H9 (cell line): ENCODE data around the gene SREBF2. TPM values are rescaled to one million over a fixed set of nuclear protein-coding genes. Genes with fewer than 3 reads are reported as not detected.

Experiments used
- DNase-seq: peaks from one replicate; pipeline ENCODE4 v3.0.0-alpha.2; 2017
- H2AFZ ChIP-seq: one replicate; pipeline ENCODE4 v1.6.1; 2013; ENCODE audit warnings: mild to moderate bottlenecking, low read length, control low read depth, moderate library complexity
- H2AK5ac ChIP-seq: 2 replicates; pipeline ENCODE4 v1.6.1; 2013; ENCODE audit warnings: low read length, control low read depth, mixed read lengths; ENCODE audit not compliant: insufficient read length
- H2BK120ac ChIP-seq: one replicate; pipeline ENCODE4 v1.6.1; 2013; ENCODE audit warnings: low read depth, mild to moderate bottlenecking, low read length, control low read depth, inconsistent platforms; ENCODE audit not compliant: poor library complexity, severe bottlenecking
- H2BK12ac ChIP-seq: 2 replicates; pipeline ENCODE4 v1.6.1; 2013; ENCODE audit warnings: low read length, control low read depth, mixed read lengths, low read depth; ENCODE audit not compliant: insufficient read length
- H2BK15ac ChIP-seq: 2 replicates; pipeline ENCODE4 v1.6.1; 2013; ENCODE audit warnings: low read depth, low read length, control low read depth
- H2BK20ac ChIP-seq: one replicate; pipeline ENCODE4 v1.6.1; 2013; ENCODE audit warnings: low read depth, mild to moderate bottlenecking, low read length, control low read depth, inconsistent platforms; ENCODE audit not compliant: poor library complexity, severe bottlenecking
- H2BK5ac ChIP-seq: 2 replicates; pipeline ENCODE4 v1.6.1; 2013; ENCODE audit warnings: low read length, control low read depth, mixed read lengths; ENCODE audit not compliant: insufficient read length
- H3K14ac ChIP-seq: 2 replicates; pipeline ENCODE4 v1.6.1; 2013; ENCODE audit warnings: low read length, control low read depth; ENCODE audit not compliant: insufficient read depth
- H3K18ac ChIP-seq: 2 replicates; pipeline ENCODE4 v1.6.1; 2013; ENCODE audit warnings: low read depth, mild to moderate bottlenecking, mixed read lengths, low read length, control low read depth; ENCODE audit not compliant: insufficient read length
- H3K23ac ChIP-seq: 2 replicates; pipeline ENCODE4 v1.6.1; 2013; ENCODE audit warnings: low read length, control low read depth, mixed read lengths, low read depth; ENCODE audit not compliant: insufficient read length
- H3K23me2 ChIP-seq: 2 replicates; pipeline ENCODE4 v1.6.1; 2013; ENCODE audit warnings: low read depth, mild to moderate bottlenecking, mixed read lengths, low read length, control low read depth; ENCODE audit not compliant: insufficient read length, poor library complexity, severe bottlenecking
- H3K27ac ChIP-seq: 2 replicates; pipeline ENCODE4 v1.5.1; 2013; ENCODE audit warnings: low read length, control low read depth, mixed read lengths, low read depth; ENCODE audit not compliant: insufficient read length
- H3K27me3 ChIP-seq: 2 replicates; pipeline ENCODE4 v1.6.1; 2013; ENCODE audit warnings: low read length, control low read depth, inconsistent platforms; ENCODE audit not compliant: insufficient read depth
- H3K4ac ChIP-seq: 2 replicates; pipeline ENCODE4 v1.6.1; 2013; ENCODE audit warnings: low read depth, mild to moderate bottlenecking, control low read depth, inconsistent platforms, low read length, moderate library complexity
- H3K4me1 ChIP-seq: 2 replicates; pipeline ENCODE4 v1.6.1; 2013; ENCODE audit warnings: low read length, control low read depth, inconsistent platforms; ENCODE audit not compliant: insufficient read depth
- H3K4me2 ChIP-seq: 2 replicates; pipeline ENCODE4 v1.6.1; 2013; ENCODE audit warnings: low read length, control low read depth, mixed read lengths; ENCODE audit not compliant: insufficient read length, insufficient read depth
- H3K56ac ChIP-seq: 2 replicates; pipeline ENCODE4 v1.6.1; 2013; ENCODE audit warnings: low read depth, mild to moderate bottlenecking, mixed read lengths, low read length, control low read depth; ENCODE audit not compliant: insufficient read length
- H3K79me1 ChIP-seq: 2 replicates; pipeline ENCODE4 v1.6.1; 2013; ENCODE audit warnings: low read depth, mild to moderate bottlenecking, moderate library complexity, low read length, control low read depth, inconsistent platforms; ENCODE audit not compliant: insufficient read depth, poor library complexity, severe bottlenecking
- H3K79me2 ChIP-seq: 2 replicates; pipeline ENCODE4 v1.6.1; 2013; ENCODE audit warnings: low read length, control low read depth, inconsistent platforms; ENCODE audit not compliant: insufficient read depth
- H3K9ac ChIP-seq: 2 replicates; pipeline ENCODE4 v1.6.1; 2013; ENCODE audit warnings: low read length, control low read depth, mixed read lengths; ENCODE audit not compliant: insufficient read length; ENCODE audit errors: extremely low read depth
- H3K9me3 ChIP-seq: one replicate; pipeline ENCODE4 v1.6.1; 2013; ENCODE audit warnings: low read depth, low read length, inconsistent platforms; ENCODE audit not compliant: control insufficient read depth
- H3T11ph ChIP-seq: one replicate; pipeline ENCODE4 v1.6.1; 2013; ENCODE audit warnings: mild to moderate bottlenecking, low read length, control low read depth, inconsistent platforms
- H4K20me1 ChIP-seq: one replicate; pipeline ENCODE4 v1.6.1; 2013; ENCODE audit not compliant: control insufficient read depth, insufficient read length, insufficient read depth
- H4K5ac ChIP-seq: 2 replicates; pipeline ENCODE4 v1.6.1; 2013; ENCODE audit warnings: low read depth, mild to moderate bottlenecking, mixed read lengths, low read length, control low read depth; ENCODE audit not compliant: insufficient read length
- H4K8ac ChIP-seq: replicated peaks from 2 replicates; pipeline ENCODE4 v1.6.1; 2013; ENCODE audit warnings: low read length, control low read depth, mixed read lengths, low read depth; ENCODE audit not compliant: insufficient read length
- H4K91ac ChIP-seq: 2 replicates; pipeline ENCODE4 v1.6.1; 2013; ENCODE audit warnings: low read depth, mild to moderate bottlenecking, moderate library complexity, mixed read lengths, low read length, control low read depth; ENCODE audit not compliant: insufficient read length
- H3K27ac Mint-ChIP-seq, 3 experiments: 2 replicates in 2 of 3; 3 replicates in 1 of 3; pipeline ENCODE4 v1.8.0; 2020 to 2021; ENCODE audit warnings: mixed read lengths in 3 of 3, mild to moderate bottlenecking in 1 of 3, moderate library complexity in 1 of 3
- H3K27me3 Mint-ChIP-seq: 2 replicates; pipeline ENCODE4 v1.8.0; 2021; ENCODE audit warnings: low read depth, mild to moderate bottlenecking, moderate library complexity, mixed read lengths
- H3K36me3 Mint-ChIP-seq, 3 experiments: 2 replicates in 2 of 3; 3 replicates in 1 of 3; pipeline ENCODE4 v1.8.0; 2020 to 2021; ENCODE audit warnings: low read depth in 3 of 3, mixed read lengths in 3 of 3; ENCODE audit not compliant: insufficient read depth in 1 of 3
- H3K4me1 Mint-ChIP-seq, 2 experiments: 2 replicates each; pipeline ENCODE4 v1.8.0; 2020; ENCODE audit warnings: mixed read lengths in 2 of 2
- H3K4me3 Mint-ChIP-seq, 2 experiments: 2 replicates in 1 of 2; 3 replicates in 1 of 2; pipeline ENCODE4 v1.8.0; 2020 to 2021; ENCODE audit warnings: mild to moderate bottlenecking in 2 of 2, mixed read lengths in 2 of 2, moderate library complexity in 1 of 2
- H3K9me3 Mint-ChIP-seq, 2 experiments: 2 replicates in 1 of 2; 3 replicates in 1 of 2; pipeline ENCODE4 v1.8.0; 2020; ENCODE audit warnings: mild to moderate bottlenecking in 2 of 2, mixed read lengths in 2 of 2, moderate library complexity in 1 of 2
- WGBS: extraction: QIAGEN DNeasy Blood & Tissue Kit; methylation state at CpG from one replicate; pipeline ENCODE4 v1.1.7; 2013; ENCODE audit warnings: missing lambda C conversion rate, low lambda C conversion rate, mixed read lengths; ENCODE audit not compliant: insufficient read length; ENCODE audit errors: extremely low coverage; 5-methylcytosine and 5-hydroxymethylcytosine counted together
- total RNA-seq: library from RNA; stranded (reverse); gene quantifications from 2 replicates; pipeline ENCODE4 v1.2.1, GENCODE V29; 2021
- TF ChIP-seq, protein P1 (sequence below): fragments of 200-600 bp; sonication (generic); conservative IDR thresholded peaks from 3 replicates; pipeline ENCODE4 v1.8.0; 2021; ENCODE audit warnings: antibody characterized with exemption, mild to moderate bottlenecking

Gene SREBF2
- total RNA-seq, 1 experiment from 2014 or later = 146 TPM

- no peaks in the 10 kb centered on the region for H3K27me3 ChIP-seq
- H3K9me3 Mint-ChIP-seq = no peaks in the 10 kb centered on the region
- H3K9ac ChIP-seq = no peak overlapping the region
- no peak overlapping the region for H3K56ac ChIP-seq
- no peak overlapping the region for H3K4me2 ChIP-seq
- no peak for DNase-seq
- H4K8ac ChIP-seq = no peak overlapping the region
- H3K4me3 Mint-ChIP-seq = no peak overlapping the region
- H2BK20ac ChIP-seq = no peak overlapping the region
- H3K79me2 ChIP-seq = no peaks in the 10 kb centered on the region
- no peaks in the 10 kb centered on the region for H3K27me3 Mint-ChIP-seq
- H2BK120ac ChIP-seq = no peak overlapping the region
- H4K91ac ChIP-seq = no peak overlapping the region
- H4K20me1 ChIP-seq = no peaks in the 10 kb centered on the region
- no peak overlapping the region for H3K27ac Mint-ChIP-seq
- no peaks in the 10 kb centered on the region for H3K9me3 ChIP-seq
- H3K27ac ChIP-seq = no peak overlapping the region
- no peak overlapping the region for H3T11ph ChIP-seq
- no peak overlapping the region for H3K18ac ChIP-seq
- no peak overlapping the region for H2AFZ ChIP-seq
- H3K14ac ChIP-seq = no peak overlapping the region
- H4K5ac ChIP-seq = no peak overlapping the region
- H3K4me1 ChIP-seq = no peaks in the 10 kb centered on the region
- no CpG with 5 or more reads among the region's 8 CpGs for WGBS
- H2BK12ac ChIP-seq = no peak overlapping the region
- no peaks in the 10 kb centered on the region for H3K4me1 Mint-ChIP-seq
- no peaks in the 10 kb centered on the region for H3K79me1 ChIP-seq
- H3K23me2 ChIP-seq = no peaks in the 10 kb centered on the region
- H3K4ac ChIP-seq = no peak overlapping the region
- TF ChIP-seq, protein P1, sequence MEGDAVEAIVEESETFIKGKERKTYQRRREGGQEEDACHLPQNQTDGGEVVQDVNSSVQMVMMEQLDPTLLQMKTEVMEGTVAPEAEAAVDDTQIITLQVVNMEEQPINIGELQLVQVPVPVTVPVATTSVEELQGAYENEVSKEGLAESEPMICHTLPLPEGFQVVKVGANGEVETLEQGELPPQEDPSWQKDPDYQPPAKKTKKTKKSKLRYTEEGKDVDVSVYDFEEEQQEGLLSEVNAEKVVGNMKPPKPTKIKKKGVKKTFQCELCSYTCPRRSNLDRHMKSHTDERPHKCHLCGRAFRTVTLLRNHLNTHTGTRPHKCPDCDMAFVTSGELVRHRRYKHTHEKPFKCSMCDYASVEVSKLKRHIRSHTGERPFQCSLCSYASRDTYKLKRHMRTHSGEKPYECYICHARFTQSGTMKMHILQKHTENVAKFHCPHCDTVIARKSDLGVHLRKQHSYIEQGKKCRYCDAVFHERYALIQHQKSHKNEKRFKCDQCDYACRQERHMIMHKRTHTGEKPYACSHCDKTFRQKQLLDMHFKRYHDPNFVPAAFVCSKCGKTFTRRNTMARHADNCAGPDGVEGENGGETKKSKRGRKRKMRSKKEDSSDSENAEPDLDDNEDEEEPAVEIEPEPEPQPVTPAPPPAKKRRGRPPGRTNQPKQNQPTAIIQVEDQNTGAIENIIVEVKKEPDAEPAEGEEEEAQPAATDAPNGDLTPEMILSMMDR = no peak
- no peak overlapping the region for H2BK5ac ChIP-seq
- no peak overlapping the region for H2AK5ac ChIP-seq
- H2BK15ac ChIP-seq = no peak overlapping the region
- peaks cover 39 to 87% (median 78%) of the 10 kb centered on the region in 3 experiments; a peak in 6 of 7 replicates for H3K36me3 Mint-ChIP-seq
- H3K23ac ChIP-seq = no peak overlapping the region
Observed at GRCh38 chr22:41900652-41901312, 67.9 kb downstream of the SREBF2 start.
